WTC11 (cell line): ENCODE results near the gene ROR2.

Experiments used
- AFF4 ChIP-seq: sonication (generic); formaldehyde crosslinking; IDR thresholded peaks from 2 replicates; pipeline ENCODE4 v1.8.1; 2023; ENCODE audit warnings: mild to moderate bottlenecking, missing genetic modification reagents, borderline replicate concordance
- CTCF ChIP-seq: fragments of 200-600 bp; IDR thresholded peaks from 2 replicates; pipeline ENCODE4 v1.8.0; 2022; ENCODE audit warnings: antibody characterized with exemption
- E2F4 ChIP-seq: sonication (generic); formaldehyde crosslinking; IDR thresholded peaks from 2 replicates; pipeline ENCODE4 v1.8.1; 2022; ENCODE audit warnings: low read depth, mild to moderate bottlenecking, moderate library complexity, missing genetic modification reagents, borderline replicate concordance
- FOXP1 ChIP-seq: sonication (generic); formaldehyde crosslinking; IDR thresholded peaks from 2 replicates; pipeline ENCODE4 v1.8.0; 2022; ENCODE audit warnings: missing genetic modification reagents, mild to moderate bottlenecking, moderate library complexity, borderline replicate concordance
- IRF1 ChIP-seq: sonication (generic); formaldehyde crosslinking; IDR thresholded peaks from 2 replicates; pipeline ENCODE4 v1.8.0; 2023; ENCODE audit warnings: missing genetic modification reagents
- NR2C2 ChIP-seq: sonication (generic); formaldehyde crosslinking; IDR thresholded peaks from 2 replicates; pipeline ENCODE4 v1.8.0; 2022; ENCODE audit warnings: mild to moderate bottlenecking, missing genetic modification reagents
- OVOL2 ChIP-seq: fragments of 250-450 bp; sonication (Bioruptor Pico); IDR thresholded peaks from 2 replicates; pipeline ENCODE4 v1.9.0; 2021; ENCODE audit warnings: mild to moderate bottlenecking, borderline replicate concordance
- TP53 ChIP-seq: sonication (generic); formaldehyde crosslinking; IDR thresholded peaks from 2 replicates; pipeline ENCODE4 v1.8.1; 2023; ENCODE audit warnings: mild to moderate bottlenecking, missing genetic modification reagents
- ZNF138 ChIP-seq: sonication (generic); formaldehyde crosslinking; conservative IDR thresholded peaks from 2 replicates; pipeline ENCODE4 v1.8.1; 2022; ENCODE audit warnings: mild to moderate bottlenecking, moderate library complexity, missing genetic modification reagents
- ZNF232 ChIP-seq: sonication (generic); formaldehyde crosslinking; IDR thresholded peaks from 2 replicates; pipeline ENCODE4 v1.8.0; 2022; ENCODE audit warnings: mild to moderate bottlenecking, missing genetic modification reagents
- TF ChIP-seq, protein P1 (sequence below): sonication (generic); formaldehyde crosslinking; IDR thresholded peaks from 2 replicates; pipeline ENCODE4 v1.8.1; 2023; ENCODE audit warnings: mild to moderate bottlenecking, missing genetic modification reagents, moderate library complexity
- TF ChIP-seq, protein P2 (sequence below): sonication (generic); formaldehyde crosslinking; IDR thresholded peaks from 2 replicates; pipeline ENCODE4 v1.8.0; 2022; ENCODE audit warnings: mild to moderate bottlenecking, missing genetic modification reagents

DNA sequence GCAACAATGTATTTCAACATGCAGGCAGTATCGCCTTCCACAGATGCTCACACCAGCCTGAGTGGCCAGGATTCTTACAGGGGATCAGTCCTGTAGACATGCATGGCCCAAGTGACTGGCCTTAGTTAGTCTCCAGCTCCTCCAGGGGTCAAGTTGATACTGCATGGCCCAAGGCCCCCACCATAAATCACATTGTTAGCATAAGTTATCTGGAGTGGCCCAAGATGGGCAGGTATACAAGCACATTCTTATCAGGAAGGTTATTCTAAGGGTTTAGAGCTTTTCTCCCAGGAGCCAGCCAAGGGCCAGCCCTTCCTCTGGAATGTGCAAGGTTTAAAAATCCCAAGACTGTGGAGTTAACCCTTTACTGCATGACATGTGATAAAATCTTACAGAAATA, 295.5 kb downstream of the ROR2 start:
- TF ChIP-seq ZNF138 (no peak), IRF1 (CRISPR knock-in tag) (no peak), CTCF (no peak), AFF4 (no peak), NR2C2 (CRISPR knock-in tag) (no peak), E2F4 (CRISPR knock-in tag) (no peak), TP53 (CRISPR knock-in tag) (no peak), OVOL2 (CRISPR knock-in tag) (no peak), FOXP1 (CRISPR knock-in tag) (no peak), ZNF232 (CRISPR knock-in tag) (no peak)
- TF ChIP-seq, protein P1, sequence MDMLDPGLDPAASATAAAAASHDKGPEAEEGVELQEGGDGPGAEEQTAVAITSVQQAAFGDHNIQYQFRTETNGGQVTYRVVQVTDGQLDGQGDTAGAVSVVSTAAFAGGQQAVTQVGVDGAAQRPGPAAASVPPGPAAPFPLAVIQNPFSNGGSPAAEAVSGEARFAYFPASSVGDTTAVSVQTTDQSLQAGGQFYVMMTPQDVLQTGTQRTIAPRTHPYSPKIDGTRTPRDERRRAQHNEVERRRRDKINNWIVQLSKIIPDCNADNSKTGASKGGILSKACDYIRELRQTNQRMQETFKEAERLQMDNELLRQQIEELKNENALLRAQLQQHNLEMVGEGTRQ (CRISPR knock-in tag) = no peak
- TF ChIP-seq, protein P2, sequence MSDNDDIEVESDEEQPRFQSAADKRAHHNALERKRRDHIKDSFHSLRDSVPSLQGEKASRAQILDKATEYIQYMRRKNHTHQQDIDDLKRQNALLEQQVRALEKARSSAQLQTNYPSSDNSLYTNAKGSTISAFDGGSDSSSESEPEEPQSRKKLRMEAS (CRISPR knock-in tag) = no peak
